Cardiac muscle cell (in vitro differentiated cells and primary cell): ENCODE data around the gene CHAC1. TPM values are rescaled to one million over a fixed set of nuclear protein-coding genes. Genes with fewer than 3 reads are reported as not detected.

Experiments
- DNase-seq, 2 donors: peaks; one replicate each; pipeline versions ENCODE4 v3.0.0 to v3.0.0-alpha.2; 2010 to 2017; ENCODE audit warnings: low read depth in 1 of 2, low spot score in 1 of 2
- H3K27ac ChIP-seq: fragments of 200-600 bp; sonication (generic); 2 replicates; pipeline ENCODE4 v1.5.1; 2016
- H3K27me3 ChIP-seq: fragments of 200-600 bp; sonication (generic); 2 replicates; pipeline ENCODE4 v1.6.0; 2016; ENCODE audit warnings: control low read depth
- H3K36me3 ChIP-seq: fragments of 200-600 bp; sonication (generic); 2 replicates; pipeline ENCODE4 v1.5.1; 2016; ENCODE audit warnings: control low read depth
- H3K4me1 ChIP-seq: fragments of 200-600 bp; sonication (generic); 2 replicates; pipeline ENCODE4 v1.8.1; 2017; ENCODE audit warnings: low read depth, mild to moderate bottlenecking, mixed run types
- H3K4me3 ChIP-seq: fragments of 200-600 bp; sonication (generic); 2 replicates; pipeline ENCODE4 v1.5.1; 2016; ENCODE audit warnings: mild to moderate bottlenecking
- H3K9me3 ChIP-seq: fragments of 200-600 bp; sonication (generic); 2 replicates; pipeline ENCODE4 v1.5.1; 2017; ENCODE audit warnings: low read depth, mild to moderate bottlenecking, control low read depth
- polyA plus RNA-seq: library from polyadenylated mRNA; unstranded; fragments of >200 nt; fragmentation: Nextera tagmentation; extraction: Ambion mirVana; gene quantifications from 2 replicates; pipeline ENCODE4 v1.2.1, GENCODE V29; 2016
- total RNA-seq: library from RNA; depleted of rRNA; stranded (reverse); fragments of >200 nt; gene quantifications from 2 replicates; pipeline ENCODE4 v1.2.3, GENCODE V29; 2016
- TF ChIP-seq, protein P1 (sequence below): IDR thresholded peaks from 2 replicates; pipeline ENCODE4 v1.5.1; 2012; ENCODE audit warnings: low read depth, mild to moderate bottlenecking, low read length

CHAC1 gene, protein sequence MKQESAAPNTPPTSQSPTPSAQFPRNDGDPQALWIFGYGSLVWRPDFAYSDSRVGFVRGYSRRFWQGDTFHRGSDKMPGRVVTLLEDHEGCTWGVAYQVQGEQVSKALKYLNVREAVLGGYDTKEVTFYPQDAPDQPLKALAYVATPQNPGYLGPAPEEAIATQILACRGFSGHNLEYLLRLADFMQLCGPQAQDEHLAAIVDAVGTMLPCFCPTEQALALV
- total RNA-seq (6.0 and 8.0 TPM in 2 replicates), polyA plus RNA-seq (3.1 and 5.0 TPM in 2 replicates)

DNA sequence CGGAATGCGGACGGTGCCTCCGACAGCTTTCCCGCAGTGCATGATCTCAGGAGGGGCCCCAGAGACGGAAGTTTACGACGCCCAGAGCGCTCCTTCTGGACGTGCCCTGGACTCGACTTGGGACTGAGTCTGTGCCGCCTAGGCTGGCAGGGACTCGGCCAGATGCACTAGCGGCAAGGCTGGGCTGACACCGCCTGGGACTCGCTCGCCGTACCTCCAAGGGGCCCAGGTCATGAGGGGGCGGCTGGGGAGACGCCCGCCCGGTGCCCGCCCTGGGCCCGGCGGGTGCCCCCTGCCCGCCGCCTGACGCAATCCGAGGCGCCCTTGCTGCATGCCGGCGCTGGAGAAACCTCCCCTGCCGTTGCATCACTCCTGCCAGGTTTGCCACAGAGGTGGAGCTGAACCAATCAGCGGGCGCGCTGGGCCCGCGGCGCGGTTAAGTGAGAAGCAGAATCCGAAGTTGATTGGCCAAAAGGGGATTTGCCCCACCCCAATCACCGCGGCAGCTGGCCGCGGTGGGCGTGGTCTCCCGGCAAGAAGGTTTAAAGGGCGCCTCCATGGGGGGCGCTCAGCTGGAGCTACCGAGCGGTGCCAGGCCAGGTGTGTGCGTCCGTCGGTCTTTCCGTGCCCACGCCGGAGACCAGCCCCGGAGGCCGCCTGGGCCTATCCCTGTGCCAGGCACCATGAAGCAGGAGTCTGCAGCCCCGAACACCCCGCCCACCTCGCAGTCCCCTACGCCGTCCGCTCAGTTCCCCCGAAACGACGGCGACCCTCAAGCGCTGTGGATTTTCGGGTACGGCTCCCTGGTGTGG lies at the start of gene CHAC1:
CHAC1 (plus strand) TSS at position 571 of the 812 bp plus-strand sequence; CDS start at position 684, 113 bp downstream.
- TF ChIP-seq, protein P1, sequence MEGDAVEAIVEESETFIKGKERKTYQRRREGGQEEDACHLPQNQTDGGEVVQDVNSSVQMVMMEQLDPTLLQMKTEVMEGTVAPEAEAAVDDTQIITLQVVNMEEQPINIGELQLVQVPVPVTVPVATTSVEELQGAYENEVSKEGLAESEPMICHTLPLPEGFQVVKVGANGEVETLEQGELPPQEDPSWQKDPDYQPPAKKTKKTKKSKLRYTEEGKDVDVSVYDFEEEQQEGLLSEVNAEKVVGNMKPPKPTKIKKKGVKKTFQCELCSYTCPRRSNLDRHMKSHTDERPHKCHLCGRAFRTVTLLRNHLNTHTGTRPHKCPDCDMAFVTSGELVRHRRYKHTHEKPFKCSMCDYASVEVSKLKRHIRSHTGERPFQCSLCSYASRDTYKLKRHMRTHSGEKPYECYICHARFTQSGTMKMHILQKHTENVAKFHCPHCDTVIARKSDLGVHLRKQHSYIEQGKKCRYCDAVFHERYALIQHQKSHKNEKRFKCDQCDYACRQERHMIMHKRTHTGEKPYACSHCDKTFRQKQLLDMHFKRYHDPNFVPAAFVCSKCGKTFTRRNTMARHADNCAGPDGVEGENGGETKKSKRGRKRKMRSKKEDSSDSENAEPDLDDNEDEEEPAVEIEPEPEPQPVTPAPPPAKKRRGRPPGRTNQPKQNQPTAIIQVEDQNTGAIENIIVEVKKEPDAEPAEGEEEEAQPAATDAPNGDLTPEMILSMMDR = no peak
- Histone ChIP-seq H3K4me3 (peak within 1 kb of the TSS; percentile 60), H3K36me3 (no peaks in the 10 kb centered on the region), H3K27me3 (no peaks in the 10 kb centered on the region), H3K4me1 (no peaks in the 10 kb centered on the region), H3K9me3 (no peaks in the 10 kb centered on the region), H3K27ac (no peak within 1 kb of the TSS)
- peak; percentile 96 to 98 for DNase-seq

DNA sequence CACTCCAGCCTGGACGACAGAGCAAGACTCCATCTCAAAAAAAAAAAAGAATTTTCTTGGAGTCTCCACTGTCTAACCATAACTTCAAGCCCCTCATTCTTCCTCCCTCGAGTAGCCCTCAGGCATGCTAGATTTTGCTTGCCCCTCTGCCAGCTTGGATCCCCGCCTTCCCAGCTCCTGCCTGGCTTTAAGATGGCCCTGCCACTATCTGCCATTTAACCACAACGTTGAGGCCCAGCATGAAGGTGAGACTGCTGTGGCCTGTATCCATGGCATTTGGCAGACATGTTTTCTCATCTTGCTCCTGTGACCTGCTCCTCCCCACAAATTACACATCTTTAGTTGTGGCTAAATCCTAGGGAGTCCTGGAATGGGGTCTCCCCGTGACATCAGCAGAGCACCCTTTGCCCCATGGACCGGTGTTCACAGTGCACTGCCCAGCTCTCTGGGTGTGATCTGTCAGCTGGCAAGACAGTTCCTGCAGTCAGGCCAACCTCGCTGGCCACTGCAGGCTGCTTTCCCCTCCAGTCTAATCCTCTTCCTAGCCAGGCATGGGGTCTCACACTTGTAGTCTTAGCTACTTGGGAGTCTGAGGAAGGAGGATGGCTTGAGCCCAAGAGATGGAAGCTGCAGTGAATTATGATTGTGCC lies 48.6 kb upstream of the CHAC1 start:
- TF ChIP-seq, protein P1 = no peak
- Histone ChIP-seq H3K9me3 (no peaks in the 10 kb centered on the region), H3K4me1 (peaks cover 5% of the 10 kb centered on the region), H3K36me3 (peaks cover 21% of the 10 kb centered on the region), H3K4me3 (no peak overlapping the region), H3K27me3 (no peaks in the 10 kb centered on the region), H3K27ac (no peak overlapping the region)
- no peak for DNase-seq

DNA sequence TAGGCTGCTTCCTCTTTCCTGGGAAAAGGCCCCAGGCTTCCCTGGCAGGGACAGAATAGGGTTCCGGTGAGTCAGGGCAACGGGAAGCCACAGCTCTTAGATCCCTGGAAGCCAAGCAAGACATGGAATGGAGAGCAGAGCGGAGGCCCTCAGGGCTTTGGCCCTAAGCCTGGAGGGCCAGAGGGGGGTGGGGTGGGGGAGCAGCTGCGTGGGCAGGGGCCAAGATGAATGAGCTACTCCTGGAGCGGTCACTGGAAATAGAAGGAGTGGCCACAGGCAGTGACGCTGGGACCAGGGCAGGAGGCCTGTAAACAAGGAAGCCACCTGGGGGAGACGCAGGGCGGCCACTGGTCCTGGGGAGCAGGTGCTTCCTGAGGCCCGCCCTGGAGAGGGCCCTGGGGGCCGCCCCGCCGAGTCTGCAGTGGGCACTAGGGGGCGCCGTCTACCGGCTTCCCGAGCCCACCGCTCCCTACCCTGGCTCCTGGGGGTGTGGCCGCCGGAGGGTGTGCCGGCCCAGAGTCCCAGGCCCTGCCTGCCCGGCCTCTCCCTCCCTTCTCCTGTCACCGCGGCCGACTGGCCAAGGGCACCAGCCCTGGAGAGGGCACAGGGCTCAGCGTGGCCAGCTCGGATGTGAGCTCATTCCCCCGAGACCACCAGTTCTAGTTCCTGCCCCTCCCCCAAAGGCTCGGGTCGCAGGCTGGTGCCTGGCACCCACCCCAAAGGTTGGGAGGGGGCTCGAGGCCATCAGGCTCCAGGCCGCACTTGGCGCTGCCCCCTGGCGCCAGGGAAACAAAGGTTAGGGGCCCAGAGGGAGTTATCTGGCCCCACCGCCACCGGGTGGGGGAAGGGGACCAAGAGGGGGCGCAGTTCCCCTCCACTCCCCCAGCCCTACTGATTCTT lies 46.9 kb upstream of the CHAC1 start:
- Histone ChIP-seq H3K27ac (no peak overlapping the region), H3K4me1 (peaks cover 5% of the 10 kb centered on the region), H3K27me3 (no peaks in the 10 kb centered on the region), H3K4me3 (peak overlapping the region; percentile 15), H3K9me3 (no peaks in the 10 kb centered on the region), H3K36me3 (peaks cover 8% of the 10 kb centered on the region)
- peak; percentile 88 to 96 for DNase-seq
- TF ChIP-seq, protein P1 = peak; percentile 76

DNA sequence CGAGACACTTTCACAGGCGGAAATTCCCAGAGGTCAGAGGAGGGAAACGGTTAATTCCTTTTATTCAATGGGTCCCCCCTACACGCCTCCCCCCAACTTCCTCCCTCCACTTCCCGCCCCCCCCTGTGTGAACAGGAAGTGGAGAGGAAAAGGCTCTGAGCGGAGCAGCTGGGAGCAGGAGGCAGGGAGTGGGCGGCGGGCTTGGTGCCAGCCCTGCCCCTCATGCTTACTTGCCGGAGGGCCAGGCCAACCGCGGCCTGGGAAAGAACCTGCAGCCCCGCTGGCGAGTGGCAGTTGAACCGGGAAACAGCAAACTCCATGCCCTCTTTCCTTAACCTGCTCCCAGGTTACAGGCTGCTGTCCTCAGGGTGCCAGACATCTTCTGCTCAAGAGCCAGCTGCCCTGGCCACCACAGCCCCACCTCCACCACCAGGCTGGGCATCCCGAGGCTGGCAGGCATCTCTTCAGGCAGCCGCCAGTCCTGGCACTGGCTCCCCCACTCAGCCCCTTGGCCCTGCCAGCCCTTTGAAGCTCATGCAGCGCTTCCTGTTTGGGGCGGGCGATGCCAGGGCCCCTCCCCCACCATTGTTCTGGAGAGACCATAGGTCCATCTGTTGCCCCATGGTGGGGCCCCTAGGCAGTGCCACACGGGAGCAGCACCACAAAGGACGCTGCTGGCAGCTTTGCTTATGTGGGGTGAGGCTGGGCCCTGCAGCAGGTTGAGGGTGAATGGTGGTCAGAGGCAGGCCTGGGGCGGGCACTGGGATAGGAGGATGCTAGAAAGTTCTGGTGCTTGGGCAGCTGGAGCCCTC lies 46.1 kb upstream of the CHAC1 start:
- TF ChIP-seq, protein P1 = no peak
- Histone ChIP-seq H3K4me3 (peak overlapping the region; percentile 15), H3K4me1 (peaks cover 5% of the 10 kb centered on the region), H3K9me3 (no peaks in the 10 kb centered on the region), H3K27ac (no peak overlapping the region), H3K36me3 (peaks cover 8% of the 10 kb centered on the region), H3K27me3 (no peaks in the 10 kb centered on the region)
- peak in 1 of 2 donors; percentile 51 for DNase-seq
